ENCODE data around the gene EPB41L1.

EPB41L1 gene

GRCh38 chr20:36216314-36217025 is 61.9 kb downstream of the EPB41L1 start:
- no peak for DNase-seq (ENCODE audit: extremely low spot score)
- CTCF ChIA-PET: interaction anchor here (0.8 kb wide), 1 partner anchor 143 kb away, joined by 3 read pairs; no protein-coding TSS in a partner anchor
- POLR2A ChIA-PET: no interaction called here
- TF ChIP-seq SUZ12 (IDR thresholded peaks at IDR 0.05) (no peak), CTBP1 (IDR thresholded peaks at IDR 0.05; ENCODE audit: borderline replicate concordance) (no peak), ELF4 (IDR thresholded peaks at IDR 0.05) (no peak), TARDBP (IDR thresholded peaks at IDR 0.05) (no peak), FOXM1 (IDR thresholded peaks at IDR 0.05; ENCODE audit: borderline replicate concordance) (no peak), BHLHE40 (IDR thresholded peaks at IDR 0.05; ENCODE audit: borderline replicate concordance) (no peak), FOXA1 (IDR thresholded peaks at IDR 0.05) (no peak), ARNT (IDR thresholded peaks at IDR 0.05) (no peak), NFRKB (IDR thresholded peaks at IDR 0.05) (no peak), ZNF384 (IDR thresholded peaks at IDR 0.05) (no peak)

DNA sequence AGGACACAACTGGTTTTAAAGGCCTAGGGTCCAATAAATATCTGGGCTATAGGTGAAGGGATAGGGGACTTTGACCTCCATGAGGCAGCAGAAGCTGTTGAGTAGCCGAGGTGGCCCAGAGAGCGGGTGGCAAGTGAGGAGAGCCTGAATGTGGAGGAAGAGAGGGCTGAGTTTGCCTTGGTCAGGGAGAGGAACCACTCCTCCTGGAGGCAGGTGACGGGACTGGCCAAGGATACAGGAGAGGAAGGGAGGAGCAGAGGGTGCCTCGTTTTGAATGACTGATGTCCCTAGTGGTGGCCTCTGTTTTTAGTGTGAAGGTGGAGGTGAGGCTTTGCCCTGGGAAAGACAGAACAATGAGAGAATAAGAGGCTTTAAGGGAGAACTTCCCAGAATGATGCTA is 62.7 kb downstream of the EPB41L1 start:
- TF ChIP-seq NFRKB (IDR thresholded peaks at IDR 0.05) (no peak), CTBP1 (IDR thresholded peaks at IDR 0.05; ENCODE audit: borderline replicate concordance) (no peak), ELF4 (IDR thresholded peaks at IDR 0.05) (no peak), SUZ12 (IDR thresholded peaks at IDR 0.05) (no peak), ZNF384 (IDR thresholded peaks at IDR 0.05) (no peak), FOXK2 (IDR thresholded peaks at IDR 0.05) (no peak), ARNT (IDR thresholded peaks at IDR 0.05) (no peak), FOXA1 (IDR thresholded peaks at IDR 0.05) (no peak), FOXM1 (IDR thresholded peaks at IDR 0.05; ENCODE audit: borderline replicate concordance) (no peak), SP1 (IDR thresholded peaks at IDR 0.05) (no peak), HDGF (IDR thresholded peaks at IDR 0.05; ENCODE audit: borderline replicate concordance) (no peak), L3MBTL2 (conservative IDR thresholded peaks at IDR 0.05) (no peak), PKNOX1 (IDR thresholded peaks at IDR 0.05) (no peak), LEF1 (IDR thresholded peaks at IDR 0.05; ENCODE audit: borderline replicate concordance) (no peak)
- peak; percentile 53 for DNase-seq (ENCODE audit: extremely low spot score)
- ChIA-PET POLR2A (no interaction called here), CTCF (interaction anchor here (0.8 kb wide), 1 partner anchor 143 kb away, joined by 3 read pairs; no protein-coding TSS in a partner anchor)

DNA sequence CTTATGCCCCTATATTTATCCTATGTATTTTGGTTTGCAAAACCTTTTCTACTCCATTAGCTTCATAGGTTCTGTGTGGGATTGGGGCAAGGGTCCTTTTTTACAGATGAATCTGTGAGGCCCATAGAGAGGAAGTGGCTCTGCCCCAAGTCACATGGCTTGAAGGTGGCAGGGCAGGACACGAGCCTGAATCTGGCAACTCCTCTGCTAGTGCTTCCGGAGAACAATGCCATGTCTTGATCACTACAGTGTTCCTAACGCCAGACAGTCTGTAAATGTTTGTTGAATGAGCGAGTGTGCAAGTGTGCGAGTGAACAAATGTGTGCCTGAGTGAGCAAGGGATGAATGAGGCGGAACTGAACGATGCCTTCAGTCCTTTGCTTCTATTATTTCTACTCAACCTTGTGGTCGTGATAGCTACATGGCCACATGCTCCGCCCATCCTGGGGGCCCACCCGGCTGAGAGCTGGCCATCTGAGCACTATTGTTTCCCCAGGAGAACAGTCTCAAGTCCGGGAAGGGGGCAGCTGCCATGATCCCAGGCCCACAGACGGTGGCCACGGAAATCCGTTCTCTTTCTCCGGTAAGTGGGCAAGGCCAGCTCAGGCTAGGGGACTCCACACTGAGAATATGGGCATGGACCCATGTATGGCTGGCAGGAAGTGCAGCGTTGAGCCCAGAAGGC is 64.0 kb downstream of the EPB41L1 start:
- ChIA-PET POLR2A (no interaction called here), CTCF (no interaction called here)
- no peak for DNase-seq (ENCODE audit: extremely low spot score)
- TF ChIP-seq FOXM1 (IDR thresholded peaks at IDR 0.05; ENCODE audit: borderline replicate concordance) (no peak), ARNT (IDR thresholded peaks at IDR 0.05) (no peak), SP1 (IDR thresholded peaks at IDR 0.05) (no peak), L3MBTL2 (conservative IDR thresholded peaks at IDR 0.05) (no peak), SUZ12 (IDR thresholded peaks at IDR 0.05) (no peak), NFRKB (IDR thresholded peaks at IDR 0.05) (no peak), HDGF (IDR thresholded peaks at IDR 0.05; ENCODE audit: borderline replicate concordance) (no peak), ELF4 (IDR thresholded peaks at IDR 0.05) (no peak), LEF1 (IDR thresholded peaks at IDR 0.05; ENCODE audit: borderline replicate concordance) (no peak), ZNF384 (IDR thresholded peaks at IDR 0.05) (no peak), PKNOX1 (IDR thresholded peaks at IDR 0.05) (no peak), CTBP1 (IDR thresholded peaks at IDR 0.05; ENCODE audit: borderline replicate concordance) (no peak), FOXK2 (IDR thresholded peaks at IDR 0.05) (no peak)

GRCh38 chr20:36219671-36220220 is 65.2 kb downstream of the EPB41L1 start:
- TF ChIP-seq L3MBTL2 (conservative IDR thresholded peaks at IDR 0.05): no peak
- DNase-seq (ENCODE audit: extremely low spot score): no peak
- POLR2A ChIA-PET: no interaction called here
- CTCF ChIA-PET: no interaction called here

DNA sequence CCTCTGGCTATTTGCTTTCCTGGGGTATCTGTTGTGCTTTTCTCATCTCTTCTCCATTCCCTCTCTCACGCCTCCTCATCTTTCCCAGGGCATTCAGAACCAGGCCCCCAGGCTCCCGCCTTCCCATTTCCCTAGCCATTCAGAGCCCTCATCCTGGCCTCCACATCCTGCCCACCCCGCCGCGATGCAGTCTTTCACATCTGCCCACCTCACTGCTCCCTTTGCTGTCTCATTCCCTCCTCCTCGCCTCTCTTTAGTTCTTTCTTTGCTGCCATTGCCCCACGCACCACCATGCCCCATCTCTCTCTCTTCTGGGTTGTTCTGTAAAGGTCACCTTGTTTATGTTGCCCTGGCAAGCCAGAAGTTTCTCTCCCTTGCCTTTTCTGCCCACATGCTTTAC is 71.1 kb downstream of the EPB41L1 start:
- DNase-seq (ENCODE audit: extremely low spot score): no peak
- TF ChIP-seq LEF1 (IDR thresholded peaks at IDR 0.05; ENCODE audit: borderline replicate concordance): no peak
- TF ChIP-seq FOXA1 (IDR thresholded peaks at IDR 0.05): no peak
- no peak for TF ChIP-seq SP1 (IDR thresholded peaks at IDR 0.05)
- no peak for TF ChIP-seq ELF4 (IDR thresholded peaks at IDR 0.05)
- ChIA-PET CTCF (interaction anchor here (0.5 kb wide), 1 partner anchor 305 kb away, joined by 3 read pairs; no protein-coding TSS in a partner anchor), POLR2A (no interaction called here)

DNA sequence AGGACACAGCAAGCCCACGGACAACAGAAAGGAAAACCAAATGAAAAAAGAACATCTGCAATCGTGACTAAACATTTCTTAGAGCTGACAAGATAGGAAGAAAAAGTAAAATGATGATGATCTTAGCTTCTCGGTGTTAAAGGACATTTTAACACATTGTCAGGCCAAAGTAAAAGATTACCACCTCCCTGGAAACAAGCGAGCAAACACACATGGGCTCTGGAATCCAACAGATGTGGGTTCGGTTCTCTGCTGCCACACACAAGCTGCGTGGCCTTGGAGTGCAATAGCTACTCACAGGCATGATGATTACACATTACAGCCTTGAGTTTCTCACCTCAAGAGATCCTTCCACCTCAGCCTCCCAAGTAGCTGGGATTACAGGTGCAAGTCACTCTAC is 74.2 kb downstream of the EPB41L1 start:
- DNase-seq (ENCODE audit: extremely low spot score): no peak
- TF ChIP-seq NFRKB (IDR thresholded peaks at IDR 0.05) (no peak), ZNF384 (IDR thresholded peaks at IDR 0.05) (no peak), FOXA1 (IDR thresholded peaks at IDR 0.05) (no peak), L3MBTL2 (conservative IDR thresholded peaks at IDR 0.05) (no peak), TARDBP (IDR thresholded peaks at IDR 0.05) (no peak), ARNT (IDR thresholded peaks at IDR 0.05) (no peak), LEF1 (IDR thresholded peaks at IDR 0.05; ENCODE audit: borderline replicate concordance) (no peak), FOXK2 (IDR thresholded peaks at IDR 0.05) (no peak), FOXM1 (IDR thresholded peaks at IDR 0.05; ENCODE audit: borderline replicate concordance) (no peak), SUZ12 (IDR thresholded peaks at IDR 0.05) (no peak), PKNOX1 (IDR thresholded peaks at IDR 0.05) (no peak)
- POLR2A ChIA-PET: no interaction called here
- CTCF ChIA-PET: no interaction called here
